Transverse colon (tissue), 4 donors: ENCODE measurements around the gene KIZ.

Source experiments
- CTCF ChIP-seq, 5 experiments: fragments of 200-600 bp in 3 of 5; fragments of 450-650 bp in 2 of 5; sonication (generic) in 3 of 5; IDR thresholded peaks; 1 replicate in 2 of 5; 2 replicates in 3 of 5; pipeline ENCODE4 v1.5.1; 2016 to 2017; ENCODE audit warnings: antibody characterized with exemption in 5 of 5, inconsistent platforms in 3 of 5, mild to moderate bottlenecking in 2 of 5, moderate library complexity in 1 of 5
- POLR2A ChIP-seq: fragments of 450-650 bp; IDR thresholded peaks from one replicate; pipeline ENCODE4 v1.6.1; 2016; ENCODE audit warnings: antibody characterized with exemption, mild to moderate bottlenecking, moderate library complexity
- POLR2AphosphoS5 ChIP-seq, 3 donors: sonication (generic); formaldehyde crosslinking; IDR thresholded peaks; one replicate each; pipeline ENCODE4 v1.6.1; 2016; ENCODE audit warnings: antibody characterized with exemption in 3 of 3

- TF ChIP-seq POLR2AphosphoS5 (IDR thresholded peaks at IDR 0.05) (no peak), CTCF (IDR thresholded peaks at IDR 0.05) (no peak), POLR2A (no peak)
Observed at GRCh38 chr20:21234324-21234723, 108.4 kb downstream of the KIZ start.
